ES-I3 (cell line): ENCODE results near the gene CORO2B.
A peak's percentile ranks its signal among the peaks of the same experiment; 100 is the strongest.

Source experiments
- H3K36me3 ChIP-seq: 2 replicates; pipeline ENCODE4 v1.6.1; 2013; ENCODE audit warnings: mild to moderate bottlenecking, low read length, control low read depth, moderate library complexity; ENCODE audit not compliant: insufficient read depth
- H3K4me1 ChIP-seq: 2 replicates; pipeline ENCODE4 v1.6.1; 2013; ENCODE audit warnings: mild to moderate bottlenecking, control low read depth, low read length; ENCODE audit not compliant: insufficient read depth
- H3K9ac ChIP-seq: 2 replicates; pipeline ENCODE4 v1.6.1; 2013; ENCODE audit warnings: low read depth, mild to moderate bottlenecking, low read length, moderate library complexity
- H3K9me3 ChIP-seq: 2 replicates; pipeline ENCODE4 v1.6.1; 2013; ENCODE audit warnings: mild to moderate bottlenecking, low read length, moderate library complexity; ENCODE audit not compliant: control insufficient read depth, insufficient read depth

Gene CORO2B

DNA sequence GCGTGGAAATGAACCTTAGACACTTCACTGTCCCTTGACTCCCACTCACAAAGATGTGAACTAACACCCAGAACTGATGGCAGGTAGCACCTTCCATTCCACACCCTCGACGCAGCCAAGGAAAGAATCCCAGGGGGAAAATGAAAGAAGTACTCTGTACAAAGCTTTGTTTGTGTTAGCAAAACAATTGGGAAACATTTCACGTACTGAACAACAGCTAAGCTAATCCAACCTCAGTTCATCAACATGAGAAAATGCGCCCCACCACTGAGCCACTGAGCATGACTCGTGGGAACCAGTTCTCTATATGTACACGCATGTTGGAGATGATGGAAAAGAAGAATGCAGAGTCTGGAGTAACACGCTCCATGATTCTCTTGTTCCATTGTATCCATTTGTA is 32.0 kb downstream of the CORO2B start:
- Histone ChIP-seq H3K9me3 (no peaks in the 10 kb centered on the region), H3K9ac (no peak overlapping the region), H3K4me1 (peaks cover 38% of the 10 kb centered on the region), H3K36me3 (no peaks in the 10 kb centered on the region)

DNA sequence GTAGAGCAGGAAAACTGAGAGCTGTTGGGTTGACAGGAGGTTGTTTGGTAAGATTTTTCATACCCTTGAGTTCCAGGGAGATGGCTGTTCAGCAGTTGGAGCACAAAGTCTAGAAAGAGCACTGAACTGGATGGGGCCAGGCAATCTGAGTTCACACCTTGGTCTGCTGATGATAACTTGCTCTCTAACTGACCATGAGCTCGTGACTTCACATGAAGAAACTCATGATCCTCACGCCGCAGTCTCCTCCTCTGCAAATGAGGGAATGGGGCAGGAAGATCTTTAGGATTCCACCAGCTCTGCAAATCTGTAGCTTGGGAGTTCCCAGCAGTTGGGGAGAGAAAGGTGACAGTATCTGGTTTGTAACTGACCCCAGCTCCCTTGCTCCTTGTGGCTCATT is 33.7 kb downstream of the CORO2B start:
- H3K9ac ChIP-seq, result no peak overlapping the region
- no peaks in the 10 kb centered on the region for H3K36me3 ChIP-seq
- H3K9me3 ChIP-seq, result no peaks in the 10 kb centered on the region
- peaks cover 38% of the 10 kb centered on the region for H3K4me1 ChIP-seq

DNA sequence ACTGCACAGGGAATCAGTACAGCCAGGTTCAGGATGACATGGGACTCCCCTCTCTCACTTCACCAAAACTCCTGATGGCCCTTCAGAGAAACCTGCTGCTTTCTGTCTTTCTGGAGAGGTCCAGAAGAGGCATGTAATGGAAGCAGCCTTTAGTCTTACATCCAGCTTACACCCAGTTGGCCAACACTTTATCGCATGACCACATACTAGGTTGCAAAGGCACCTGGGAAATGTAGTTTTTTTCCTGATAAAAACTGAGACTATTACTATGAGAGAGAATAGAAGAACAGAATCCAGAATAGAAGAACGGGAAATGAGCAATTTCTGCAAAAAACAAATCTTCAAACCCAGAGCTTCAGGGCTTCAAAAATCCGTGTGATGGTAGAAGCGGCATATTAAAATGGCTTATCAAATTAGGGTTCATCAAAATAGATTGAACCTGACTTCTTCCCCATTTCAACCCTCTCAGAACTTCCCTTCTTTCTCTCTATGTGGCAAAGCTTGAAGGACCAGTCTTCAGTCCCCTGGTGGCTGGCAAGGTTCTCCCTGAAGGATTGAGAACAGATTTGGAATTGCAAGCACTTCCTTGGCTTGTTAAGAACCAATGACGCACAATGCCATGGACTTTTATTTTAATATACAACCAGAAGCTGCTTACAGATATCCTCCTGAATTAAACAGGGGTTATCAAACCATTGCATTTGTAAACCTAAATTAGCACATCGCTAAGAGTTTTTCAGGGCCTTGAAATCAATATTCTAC is 34.4 kb downstream of the CORO2B start:
- H3K4me1 ChIP-seq, result peaks cover 33% of the 10 kb centered on the region

DNA sequence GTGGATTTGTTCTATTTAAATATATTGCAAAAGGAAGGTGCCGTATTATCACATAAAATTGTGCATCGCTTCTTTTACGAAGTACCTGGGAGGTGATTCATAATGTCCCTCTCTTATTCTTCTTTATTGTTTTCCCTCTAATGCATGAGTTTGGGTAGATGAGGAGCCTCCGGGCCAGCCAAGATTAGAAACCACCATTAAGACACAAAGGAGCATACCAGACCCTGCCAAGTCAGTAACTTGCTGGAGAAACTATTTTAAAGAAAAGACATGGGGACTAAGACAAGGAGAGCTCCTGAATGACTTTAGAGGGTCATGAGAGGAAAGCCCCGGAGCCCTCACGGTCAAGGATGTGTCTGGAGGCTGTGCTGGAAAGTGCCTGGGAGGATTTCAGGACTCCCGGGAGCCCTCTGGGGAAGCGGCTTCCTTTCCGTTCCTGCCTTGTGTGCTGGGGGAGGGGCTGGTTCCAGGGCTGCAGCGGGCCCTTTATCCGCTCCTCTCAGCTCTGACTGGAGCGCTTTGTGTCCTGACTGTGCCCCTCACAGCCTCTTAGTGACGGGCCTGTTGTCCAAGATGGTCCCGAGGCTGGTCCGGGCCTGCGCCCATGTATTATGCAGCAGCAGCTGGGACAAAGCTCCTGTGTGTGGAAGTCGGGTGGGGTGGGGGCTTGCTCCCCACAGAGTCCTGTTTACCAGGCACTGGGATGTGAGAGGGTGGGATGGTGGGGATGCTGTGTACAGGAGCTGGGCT is 35.7 kb downstream of the CORO2B start:
- H3K4me1 ChIP-seq, result peaks cover 21% of the 10 kb centered on the region
- H3K36me3 ChIP-seq, result no peaks in the 10 kb centered on the region
- H3K9ac ChIP-seq, result peak overlapping the region; percentile 28; the same call in 1 of the 2 replicates
- H3K9me3 ChIP-seq, result no peaks in the 10 kb centered on the region

More for the DNA sequence above, 34.4 kb downstream of the CORO2B start:
- H3K9me3 ChIP-seq, result no peaks in the 10 kb centered on the region
- H3K9ac ChIP-seq, result no peak overlapping the region
- H3K36me3 ChIP-seq, result no peaks in the 10 kb centered on the region

DNA sequence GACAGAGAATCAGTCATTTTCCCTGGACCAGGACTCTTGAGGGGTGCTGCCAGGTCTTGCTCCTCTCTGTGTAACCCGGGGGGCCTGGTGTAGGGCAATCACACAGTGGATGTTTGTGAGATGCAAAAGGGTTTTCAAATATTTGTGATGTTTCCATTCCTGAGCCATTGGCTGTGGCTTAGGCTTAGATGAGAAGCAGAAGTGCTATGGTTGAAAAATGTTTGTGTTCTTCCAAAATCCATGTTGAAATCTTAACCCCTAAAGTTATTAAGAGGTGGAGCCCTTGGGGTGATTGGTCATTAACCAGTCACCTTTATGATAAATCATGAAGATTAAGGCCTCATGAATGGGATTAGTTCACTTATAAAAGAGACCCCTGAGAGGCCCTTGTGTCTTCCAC is 36.5 kb downstream of the CORO2B start:
- Histone ChIP-seq H3K4me1 (peaks cover 13% of the 10 kb centered on the region), H3K9ac (no peak overlapping the region), H3K9me3 (no peaks in the 10 kb centered on the region), H3K36me3 (no peaks in the 10 kb centered on the region)

DNA sequence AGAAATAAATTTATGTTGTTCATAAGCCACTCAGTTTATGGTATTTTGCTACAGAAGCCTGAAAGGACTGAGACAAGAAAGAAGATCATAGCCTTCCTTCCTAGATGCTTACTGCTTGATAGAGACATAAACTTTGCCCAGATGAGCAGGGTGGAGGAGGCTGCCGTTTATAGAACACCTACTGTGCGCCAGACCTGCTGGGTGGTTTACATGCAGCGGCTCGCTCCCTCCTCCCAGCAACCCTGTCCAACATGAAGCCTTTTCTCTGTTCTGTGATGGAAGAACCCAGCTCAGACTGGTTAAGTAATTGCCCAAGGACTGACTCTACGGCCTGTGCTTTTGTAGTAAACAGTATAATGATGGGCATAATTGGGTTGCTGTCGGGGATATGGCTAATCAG is 37.0 kb downstream of the CORO2B start:
- Histone ChIP-seq H3K9ac (no peak overlapping the region), H3K9me3 (no peaks in the 10 kb centered on the region), H3K4me1 (peaks cover 13% of the 10 kb centered on the region), H3K36me3 (no peaks in the 10 kb centered on the region)

DNA sequence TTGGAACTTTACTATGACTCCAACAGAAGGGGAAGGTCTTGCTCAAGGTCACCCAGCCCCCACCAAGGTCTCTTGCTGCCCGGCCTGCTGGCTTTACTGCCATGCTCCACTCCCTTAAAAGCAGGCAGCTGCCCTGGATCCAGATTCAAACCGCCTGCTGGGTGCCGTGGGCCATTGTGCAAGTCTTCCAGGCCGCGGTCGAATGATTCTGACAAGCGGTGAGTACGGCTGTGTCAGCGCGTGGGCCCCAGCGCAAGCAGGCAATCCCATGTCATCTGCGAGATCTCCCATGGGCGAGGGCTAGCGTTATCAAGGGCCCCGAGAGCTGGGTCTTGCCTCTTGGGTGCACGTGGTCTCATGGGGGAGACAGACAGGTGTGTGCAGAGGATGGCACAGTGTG is 37.6 kb downstream of the CORO2B start:
- no peaks in the 10 kb centered on the region for H3K36me3 ChIP-seq
- H3K9ac ChIP-seq, result no peak overlapping the region
- peaks cover 13% of the 10 kb centered on the region for H3K4me1 ChIP-seq
- H3K9me3 ChIP-seq, result no peaks in the 10 kb centered on the region

DNA sequence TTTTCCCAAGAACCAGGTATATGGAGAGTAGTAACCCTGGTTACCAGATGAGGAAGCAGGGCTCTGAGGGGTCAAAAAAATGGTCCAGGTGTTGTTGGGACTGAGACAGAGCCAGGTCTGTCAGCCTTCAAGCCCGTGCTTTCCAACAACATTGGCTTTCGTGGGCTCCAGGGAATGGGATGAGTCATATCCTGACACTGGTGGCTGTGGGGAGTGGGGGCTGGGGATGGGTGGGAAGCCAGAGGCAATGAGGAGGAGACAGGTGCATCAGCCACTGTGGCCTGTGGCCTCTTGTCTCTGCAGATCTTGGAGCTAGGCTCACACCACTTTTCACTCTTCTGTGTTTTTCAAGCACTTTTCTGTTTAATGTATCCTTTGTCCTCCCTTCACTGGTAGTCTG is 38.2 kb downstream of the CORO2B start:
- no peaks in the 10 kb centered on the region for H3K9me3 ChIP-seq
- peaks cover 13% of the 10 kb centered on the region for H3K4me1 ChIP-seq
- H3K36me3 ChIP-seq, result no peaks in the 10 kb centered on the region
- no peak overlapping the region for H3K9ac ChIP-seq

DNA sequence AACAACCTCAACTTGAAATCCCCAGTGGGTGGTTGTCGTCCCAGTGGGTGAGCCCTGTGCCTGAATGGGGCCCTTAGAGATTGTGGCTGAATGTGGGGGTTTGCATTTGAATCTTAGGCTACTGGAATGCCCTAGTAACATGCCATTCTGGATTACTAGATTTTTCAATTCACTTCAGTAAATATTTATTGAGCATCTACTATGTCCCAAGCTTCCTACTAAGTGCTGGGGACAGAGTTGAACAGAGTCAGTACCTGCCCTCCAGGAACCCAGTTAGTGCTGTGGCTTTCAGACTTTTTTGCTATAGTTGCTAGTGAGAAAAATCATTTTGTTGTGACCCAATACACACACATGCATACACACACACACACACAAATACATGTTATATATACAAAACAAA is 39.0 kb downstream of the CORO2B start:
- Histone ChIP-seq H3K36me3 (no peaks in the 10 kb centered on the region), H3K4me1 (peaks cover 11% of the 10 kb centered on the region), H3K9ac (no peak overlapping the region), H3K9me3 (no peaks in the 10 kb centered on the region)

DNA sequence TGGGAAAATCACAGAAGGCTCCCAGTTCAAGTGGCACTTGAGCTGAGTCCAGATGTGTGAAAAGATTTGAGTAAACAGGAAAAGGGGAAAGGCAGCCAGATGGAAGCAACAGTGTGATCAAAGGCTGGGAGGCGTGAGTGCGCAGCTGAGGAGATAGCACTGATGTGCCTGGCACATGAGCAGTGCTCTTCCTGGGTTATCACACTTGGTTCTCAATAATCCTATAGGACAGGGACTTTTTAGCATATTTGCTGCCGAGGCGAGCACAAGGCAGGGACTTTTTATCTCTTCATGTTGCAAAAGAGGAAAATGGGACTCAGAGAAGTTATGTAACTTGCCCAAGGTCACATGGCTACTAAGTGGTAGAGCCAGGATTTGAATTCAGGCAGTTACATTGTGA is 39.6 kb downstream of the CORO2B start:
- Histone ChIP-seq H3K36me3 (no peaks in the 10 kb centered on the region), H3K9ac (no peak overlapping the region), H3K4me1 (peaks cover 9% of the 10 kb centered on the region), H3K9me3 (no peaks in the 10 kb centered on the region)

DNA sequence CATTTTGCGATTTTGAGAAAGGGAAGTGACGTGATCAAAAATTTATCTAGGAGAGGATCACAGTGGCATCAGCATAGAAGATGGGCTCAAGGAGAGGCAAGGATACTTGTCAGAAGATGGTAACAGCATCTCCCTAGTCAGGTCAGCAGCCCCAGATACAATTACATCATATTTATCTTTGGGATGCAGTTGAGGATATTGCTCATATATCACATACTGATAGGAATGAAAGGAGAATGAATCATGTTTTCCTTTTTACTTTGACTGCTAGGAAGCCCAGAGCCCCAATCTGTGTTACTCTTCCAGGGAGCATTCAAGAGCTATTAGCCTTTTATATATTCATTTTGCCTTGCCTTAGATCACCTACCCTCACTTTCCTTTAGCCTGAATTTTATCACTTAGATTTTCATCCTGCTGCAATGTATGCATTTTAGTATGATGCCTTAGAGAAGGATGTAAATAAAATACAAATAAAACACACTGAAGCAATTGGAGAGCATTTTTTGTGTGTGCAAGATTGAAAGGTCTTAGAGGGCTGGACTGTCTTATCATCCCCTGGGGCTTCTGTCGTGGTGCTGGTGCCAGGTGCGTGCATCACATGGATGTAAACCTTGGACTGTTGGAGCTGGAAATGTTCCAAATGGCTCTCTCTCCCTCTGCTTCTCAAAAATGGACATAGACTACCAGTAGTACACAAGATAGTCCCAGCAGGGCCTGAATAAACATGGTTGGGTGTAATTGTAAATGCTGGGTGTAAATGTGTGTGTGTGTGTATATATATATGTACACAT is 40.3 kb downstream of the CORO2B start:
- H3K36me3 ChIP-seq, result no peaks in the 10 kb centered on the region
- no peak overlapping the region for H3K9ac ChIP-seq
- H3K4me1 ChIP-seq, result peaks cover 8% of the 10 kb centered on the region
- no peaks in the 10 kb centered on the region for H3K9me3 ChIP-seq

DNA sequence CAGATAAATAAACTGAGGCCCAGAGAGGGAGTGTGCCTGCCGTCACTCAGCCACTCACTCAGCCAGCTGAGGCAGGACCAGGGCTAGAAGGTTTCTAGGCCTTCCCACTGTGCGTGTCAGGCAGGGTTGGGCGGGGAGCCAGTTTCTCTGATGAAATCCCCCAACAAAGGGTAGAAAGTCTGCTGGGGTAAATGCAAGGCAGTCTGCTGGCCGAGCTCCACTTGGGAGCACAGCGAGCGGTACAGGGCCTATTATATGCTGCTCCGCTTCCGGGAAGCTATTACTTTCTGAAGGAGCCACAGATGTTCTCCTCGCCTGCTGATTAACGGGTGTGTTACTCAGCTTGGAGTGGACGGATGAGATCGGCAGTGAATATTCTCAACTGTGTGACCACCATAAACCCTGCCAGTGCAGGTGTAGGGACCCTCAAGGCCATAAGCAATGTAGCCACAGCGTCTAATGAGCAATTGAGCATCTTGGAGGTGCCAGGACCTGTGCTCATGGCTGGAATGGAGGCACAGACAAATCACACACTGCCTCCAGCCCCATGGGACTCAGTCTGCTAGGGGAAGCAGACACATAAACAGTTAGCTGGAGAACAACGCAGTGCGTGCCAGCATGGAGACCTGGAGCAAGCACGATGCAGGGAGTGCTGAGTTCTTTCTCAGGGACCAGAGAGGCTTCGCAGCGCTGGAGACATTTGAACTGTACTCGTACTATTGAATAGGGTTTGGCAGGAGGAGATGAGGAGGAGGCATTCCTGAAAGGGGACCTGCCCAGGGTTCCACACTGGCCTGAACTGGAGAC is 42.1 kb downstream of the CORO2B start:
- no peak overlapping the region for H3K9ac ChIP-seq
- no peaks in the 10 kb centered on the region for H3K9me3 ChIP-seq
- H3K4me1 ChIP-seq, result no peaks in the 10 kb centered on the region
- H3K36me3 ChIP-seq, result no peaks in the 10 kb centered on the region

DNA sequence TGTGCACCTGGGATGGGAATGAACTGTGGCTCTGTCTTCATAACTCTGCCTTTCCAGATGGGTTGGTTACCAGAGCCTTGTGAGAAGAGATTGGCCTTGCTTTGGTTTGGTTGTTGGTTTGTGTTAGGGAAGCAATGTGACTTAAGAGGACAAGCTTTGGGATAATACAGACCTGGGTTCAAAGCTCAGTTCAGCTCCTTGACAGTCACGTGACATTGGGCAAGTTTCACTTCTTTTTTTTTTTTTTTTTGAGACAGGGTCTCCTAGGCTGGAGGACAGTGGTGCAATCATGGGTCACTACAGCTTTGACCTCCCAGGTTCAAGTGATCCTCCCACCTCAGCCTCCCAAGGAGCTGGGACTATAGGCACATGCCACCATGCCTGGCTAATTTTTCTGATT is 42.7 kb downstream of the CORO2B start:
- Histone ChIP-seq H3K9me3 (no peaks in the 10 kb centered on the region), H3K4me1 (no peaks in the 10 kb centered on the region; the same call in 1 of the 2 replicates), H3K36me3 (no peaks in the 10 kb centered on the region), H3K9ac (no peak overlapping the region)
